Retinal pigment epithelial cell (primary cell): Measurements from ENCODE around the gene APOA5.

ENCODE experiments used
- DNase-seq: peaks from one replicate; pipeline ENCODE4 v3.0.0-alpha.2; 2010; ENCODE audit warnings: low read depth
- H3K4me3 ChIP-seq: 2 replicates; pipeline ENCODE4 v1.5.1; 2011; ENCODE audit warnings: mild to moderate bottlenecking, low read length, control low read depth, moderate library complexity
- CTCF ChIP-seq: conservative IDR thresholded peaks from 2 replicates; pipeline ENCODE4 v1.5.1; 2011; ENCODE audit warnings: low read depth, low read length, control low read depth, inconsistent platforms

The APOA5 gene

GRCh38 chr11:116825854-116826750 lies 34.4 kb upstream of the APOA5 start:
- no peak for TF ChIP-seq CTCF

GRCh38 chr11:116825434-116825833 lies 33.8 kb upstream of the APOA5 start:
- no peak for DNase-seq
- no peak overlapping the region for H3K4me3 ChIP-seq
- TF ChIP-seq CTCF: no peak

More at GRCh38 chr11:116825854-116826750, 34.4 kb upstream of the APOA5 start:
- H3K4me3 ChIP-seq: no peak overlapping the region
- DNase-seq: no peak

DNA sequence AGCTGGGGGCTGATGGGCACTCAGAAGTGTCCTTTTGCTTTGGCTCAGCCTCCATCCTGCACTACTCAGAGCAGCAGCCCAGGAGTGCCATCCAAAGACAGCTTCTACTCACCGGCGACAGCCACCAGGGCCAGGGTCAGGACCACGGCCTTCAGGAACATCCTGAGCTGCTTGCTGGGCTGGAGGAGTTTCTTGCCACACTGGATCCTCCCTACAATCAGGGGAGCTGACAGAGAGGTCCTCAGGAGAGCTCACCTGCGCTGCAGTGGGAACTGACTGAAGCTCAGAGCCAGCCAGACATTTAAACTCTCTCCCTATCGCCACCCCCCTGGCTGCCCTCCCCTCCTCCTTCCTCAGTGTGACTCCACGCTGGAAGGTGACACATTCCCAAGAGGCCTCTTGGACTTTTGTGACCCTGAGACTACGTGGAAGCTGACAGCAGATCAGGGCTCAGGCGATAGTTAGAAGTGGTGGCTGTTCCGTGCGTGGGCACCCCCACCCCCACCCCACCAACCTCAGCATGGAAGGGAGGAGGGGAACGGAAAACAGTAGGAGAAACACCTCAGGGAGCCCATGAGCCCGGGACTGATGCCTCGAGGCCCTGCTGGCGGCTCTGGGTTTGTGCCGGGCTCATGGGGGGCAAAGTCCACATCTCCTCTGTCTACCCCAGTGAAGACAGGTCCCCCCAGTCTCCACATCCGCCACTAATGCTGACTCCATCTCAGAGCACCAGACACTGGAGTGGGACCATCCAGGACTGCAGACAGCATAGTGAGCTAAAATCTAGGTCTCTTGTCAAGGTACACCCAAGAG lies 31.6 kb upstream of the APOA5 start, which contains the start of gene APOA4:
TSS of gene APOA4 (minus strand) at position 274 of the 813 bp plus-strand sequence. CDS start at position 161, 113 bp downstream.
- H3K4me3 ChIP-seq: no peak within 1 kb of the TSS
- no peak for TF ChIP-seq CTCF
- DNase-seq: no peak

DNA sequence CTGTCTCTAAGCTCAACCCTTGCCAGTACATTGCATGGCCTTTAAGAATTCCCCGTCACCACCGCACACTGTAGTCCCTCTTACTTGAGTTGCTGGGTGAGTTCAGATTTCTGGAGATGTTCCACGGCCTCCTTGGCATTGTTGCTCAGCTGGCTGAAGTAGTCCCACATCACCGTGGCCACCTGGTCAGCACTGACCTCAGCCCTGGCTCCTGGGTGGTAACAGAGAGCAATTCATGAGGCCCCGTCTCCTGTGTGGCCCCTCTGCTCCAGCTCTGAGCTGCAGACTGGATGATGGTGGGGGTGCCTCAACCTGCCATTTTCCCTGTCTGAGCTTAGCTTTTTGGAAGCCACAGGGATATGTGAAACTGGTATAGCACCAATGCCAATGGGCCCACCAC lies 30.9 kb upstream of the APOA5 start:
- no peak for DNase-seq
- TF ChIP-seq CTCF: no peak
- no peak overlapping the region for H3K4me3 ChIP-seq

- H3K4me3 ChIP-seq: no peak overlapping the region
- no peak for TF ChIP-seq CTCF
- no peak for DNase-seq
These were observed 29.6 kb upstream of the APOA5 start for GRCh38 chr11:116821050-116821918.

GRCh38 chr11:116819049-116819448 lies 27.4 kb upstream of the APOA5 start:
- H3K4me3 ChIP-seq: no peak overlapping the region
- no peak for DNase-seq
- TF ChIP-seq CTCF: no peak
